OCI-LY7 (cell line): Measurements from ENCODE around the gene ZNF750.

Source experiments
- EZH2phosphoT487 ChIP-seq: fragments of 200-600 bp; sonication (generic); IDR thresholded peaks from 2 replicates; pipeline ENCODE4 v1.6.1; 2018; ENCODE audit warnings: low read depth, borderline replicate concordance, mild to moderate bottlenecking, mixed run types, antibody characterized with exemption, low read length, moderate library complexity, mixed read lengths
- TF ChIP-seq, protein P1 (sequence below): fragments of 200-600 bp; sonication (generic); conservative IDR thresholded peaks from 2 replicates; pipeline ENCODE4 v1.5.1; 2014; ENCODE audit warnings: mild to moderate bottlenecking, antibody characterized with exemption, low read length, moderate library complexity, mixed read lengths

DNA sequence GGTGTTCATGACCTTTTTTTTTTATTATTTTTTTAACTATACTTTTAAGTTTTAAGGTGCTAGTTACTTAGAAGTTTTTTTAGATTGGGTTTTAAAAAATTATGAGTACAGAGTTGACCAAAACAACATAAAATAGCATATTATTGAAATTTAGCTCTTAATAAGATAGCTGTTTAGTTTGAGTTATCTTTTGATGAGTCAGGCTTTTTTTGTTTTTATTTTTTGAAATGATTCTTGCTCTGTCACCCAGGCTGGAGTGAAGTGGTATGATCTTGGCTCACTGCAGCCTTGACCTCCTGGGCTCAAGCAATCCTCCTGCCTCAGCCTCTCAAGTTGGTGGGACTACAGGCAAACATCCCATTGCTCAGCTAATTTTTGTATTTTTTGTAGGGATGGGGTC is 13.6 kb downstream of the ZNF750 start:
- TF ChIP-seq, protein P1, sequence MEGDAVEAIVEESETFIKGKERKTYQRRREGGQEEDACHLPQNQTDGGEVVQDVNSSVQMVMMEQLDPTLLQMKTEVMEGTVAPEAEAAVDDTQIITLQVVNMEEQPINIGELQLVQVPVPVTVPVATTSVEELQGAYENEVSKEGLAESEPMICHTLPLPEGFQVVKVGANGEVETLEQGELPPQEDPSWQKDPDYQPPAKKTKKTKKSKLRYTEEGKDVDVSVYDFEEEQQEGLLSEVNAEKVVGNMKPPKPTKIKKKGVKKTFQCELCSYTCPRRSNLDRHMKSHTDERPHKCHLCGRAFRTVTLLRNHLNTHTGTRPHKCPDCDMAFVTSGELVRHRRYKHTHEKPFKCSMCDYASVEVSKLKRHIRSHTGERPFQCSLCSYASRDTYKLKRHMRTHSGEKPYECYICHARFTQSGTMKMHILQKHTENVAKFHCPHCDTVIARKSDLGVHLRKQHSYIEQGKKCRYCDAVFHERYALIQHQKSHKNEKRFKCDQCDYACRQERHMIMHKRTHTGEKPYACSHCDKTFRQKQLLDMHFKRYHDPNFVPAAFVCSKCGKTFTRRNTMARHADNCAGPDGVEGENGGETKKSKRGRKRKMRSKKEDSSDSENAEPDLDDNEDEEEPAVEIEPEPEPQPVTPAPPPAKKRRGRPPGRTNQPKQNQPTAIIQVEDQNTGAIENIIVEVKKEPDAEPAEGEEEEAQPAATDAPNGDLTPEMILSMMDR: no peak
- TF ChIP-seq EZH2phosphoT487: no peak
